Head of caudate nucleus (tissue), 42 donors: ENCODE measurements around the gene RBM34.

ENCODE experiments used
- DNase-seq, 42 donors: peaks; one replicate each; pipeline versions ENCODE4 v3.0.0 to v3.0.0-alpha.2; 2020 to 2021; ENCODE audit warnings: mixed read lengths in 7 of 42
- intact Hi-C: fragments of 100-400 bp; cut with DNase I; formaldehyde crosslinking; loops from one replicate; pipeline ENCODE4 v1.15.0; 2022

RBM34 gene

DNA sequence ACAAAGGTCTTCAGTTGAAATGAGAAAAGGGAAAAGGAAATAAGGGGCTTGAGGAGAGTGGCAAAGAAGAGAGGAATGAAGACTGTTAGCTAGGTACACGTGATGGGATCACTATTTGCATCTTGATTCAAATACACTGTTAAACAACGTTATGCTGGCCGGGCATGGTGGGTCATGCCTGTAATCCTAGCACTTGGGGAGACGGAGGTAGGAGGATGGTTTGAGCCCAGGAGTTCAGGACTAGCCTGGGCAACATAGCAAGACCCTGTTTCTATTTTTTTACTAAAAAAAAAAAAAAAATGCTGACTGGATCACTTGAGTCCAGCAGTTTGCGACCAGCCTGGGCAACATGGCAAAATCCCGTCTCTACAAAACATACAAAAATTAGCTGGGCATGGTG, 2.4 kb downstream of the RBM34 start:
- intact Hi-C loops = no loop called here

DNA sequence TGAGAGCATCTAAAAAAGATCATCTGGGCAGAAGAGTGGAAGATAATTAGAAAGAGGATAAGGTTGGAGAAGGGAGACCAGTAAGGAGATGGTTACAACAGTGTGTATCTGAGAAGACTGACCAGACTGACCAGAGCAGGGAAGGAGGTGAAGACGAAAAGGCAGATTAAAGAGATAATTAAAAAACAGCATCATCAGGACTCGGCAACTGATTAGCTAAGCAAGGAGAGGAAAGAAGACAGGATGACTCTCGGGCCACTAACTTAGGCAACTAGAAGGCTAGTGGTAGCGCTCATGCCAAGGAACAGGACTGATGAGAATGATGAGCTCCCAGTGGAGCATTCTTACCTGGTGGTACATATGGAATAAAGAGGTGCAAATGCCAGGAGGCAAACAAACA, 3.9 kb downstream of the RBM34 start:
- intact Hi-C loops = no loop called here
- no peak for DNase-seq

More for the DNA sequence above, 2.4 kb downstream of the RBM34 start:
- DNase-seq = no peak

DNA sequence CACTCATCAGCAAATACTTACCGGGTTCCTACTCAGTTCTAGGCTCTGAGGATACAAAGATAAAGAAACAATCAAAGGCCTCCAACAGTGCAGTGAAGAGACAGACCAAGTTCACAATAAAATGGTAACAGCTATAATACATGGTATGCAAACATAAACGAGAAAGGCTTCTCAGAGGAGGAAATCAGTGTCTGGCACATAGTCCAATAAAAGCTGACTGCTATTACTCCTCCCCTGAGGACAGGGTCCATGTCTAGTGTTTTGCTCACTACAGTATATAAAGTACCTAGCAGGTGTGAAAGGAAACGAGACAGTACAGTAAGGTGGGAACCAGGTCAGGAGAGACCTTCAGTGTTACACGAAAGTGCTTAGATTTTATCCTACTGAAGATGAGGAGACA, 4.3 kb downstream of the RBM34 start:
- no peak for DNase-seq
- intact Hi-C loops = no loop called here

DNA sequence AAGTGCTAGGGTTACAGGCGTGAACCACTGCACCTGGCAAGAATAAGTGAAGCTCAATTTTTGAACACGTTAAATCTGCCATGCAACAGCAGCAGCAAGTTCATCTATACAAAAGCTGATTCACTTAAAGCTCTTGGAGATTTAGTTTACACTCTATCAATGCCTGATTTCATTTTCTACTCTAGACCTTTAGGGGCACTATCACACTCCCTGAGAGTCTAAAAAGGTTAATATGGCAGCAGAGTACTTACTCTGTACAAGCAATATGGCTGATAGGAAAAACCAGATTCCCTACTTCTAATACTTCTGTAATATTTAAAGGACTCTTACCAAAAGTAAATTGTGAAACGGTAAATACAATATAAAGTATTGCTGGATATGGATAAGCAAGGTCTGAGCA, 4.8 kb downstream of the RBM34 start:
- intact Hi-C loops = no loop called here
- no peak for DNase-seq

DNA sequence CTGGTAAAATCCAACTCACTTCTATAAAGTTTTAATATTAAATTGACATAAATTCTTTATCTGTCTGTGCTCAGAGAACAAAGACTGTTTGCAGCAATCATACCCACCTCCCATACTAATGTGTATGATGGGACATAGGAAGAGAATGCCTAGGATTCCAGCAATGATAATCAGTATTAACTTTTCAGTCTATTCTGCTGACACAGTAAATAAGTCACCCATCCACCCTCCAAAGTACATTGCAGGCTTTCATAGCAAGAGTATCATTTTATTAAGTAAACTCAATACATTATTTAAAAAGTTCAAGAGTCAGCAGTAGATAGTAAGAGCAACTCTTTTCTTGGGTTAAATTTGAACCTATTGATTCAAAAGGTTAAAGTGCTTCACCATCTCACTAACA, 8.8 kb downstream of the RBM34 start:
- intact Hi-C loops = no loop called here
- no peak for DNase-seq

DNA sequence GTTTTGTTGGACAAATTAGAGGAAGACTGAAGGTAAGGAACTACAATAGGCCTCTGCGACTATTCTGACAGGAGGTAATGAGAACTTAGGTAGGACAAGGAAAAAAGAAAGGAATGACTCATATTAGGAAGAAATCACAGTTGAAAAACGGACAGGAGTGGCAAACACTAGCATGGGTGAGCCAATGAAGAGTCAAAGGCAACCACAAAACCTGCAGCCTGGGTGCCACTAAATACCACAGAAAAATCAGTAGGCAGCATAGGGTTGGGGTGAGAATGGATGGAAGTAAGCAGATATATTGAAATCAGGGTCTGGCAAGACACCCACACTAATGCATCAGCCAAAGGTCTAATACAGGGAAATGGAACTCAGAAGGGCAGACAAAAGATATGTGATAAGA, 10.0 kb downstream of the RBM34 start:
- intact Hi-C loops = no loop called here
- no peak for DNase-seq

DNA sequence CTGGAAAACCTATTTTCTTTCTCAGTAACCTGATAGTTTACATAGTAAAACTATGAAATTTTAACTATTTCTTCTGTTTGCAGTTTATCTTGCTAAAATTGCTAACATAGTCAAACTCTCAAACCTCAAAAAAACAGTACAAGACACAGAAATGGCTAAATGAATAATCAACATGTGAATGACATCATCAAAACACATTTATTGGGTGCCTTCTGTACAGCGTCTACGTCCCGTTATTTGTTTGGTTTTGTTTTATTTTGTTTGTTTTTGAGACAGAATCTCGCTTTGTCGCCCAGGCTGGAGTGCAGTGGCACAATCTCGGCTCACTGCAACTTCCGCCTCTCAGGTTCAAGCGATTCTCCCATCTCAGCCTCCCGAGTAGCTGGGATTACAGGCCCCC, 11.2 kb downstream of the RBM34 start:
- intact Hi-C loops = no loop called here
- no peak for DNase-seq

DNA sequence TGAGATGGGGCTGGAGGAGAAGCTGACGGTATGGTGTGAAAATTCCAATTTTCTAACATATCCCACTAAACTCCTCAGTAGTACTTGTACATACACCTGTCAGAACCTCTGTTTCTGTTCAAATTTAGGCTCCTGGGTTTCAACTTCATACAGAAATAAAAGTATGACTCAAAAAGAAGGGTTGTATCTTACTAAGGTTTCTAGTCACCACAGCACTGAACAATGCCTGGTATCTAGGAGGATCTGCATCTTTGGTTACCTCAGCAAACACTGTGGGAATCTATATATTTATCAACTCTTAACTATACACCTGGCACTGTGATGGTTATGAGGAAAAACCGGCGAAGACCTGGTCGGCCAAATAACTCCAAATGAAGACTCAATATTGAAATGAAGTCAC, 13.8 kb downstream of the RBM34 start:
- DNase-seq = peak in 1 of 42 donors; percentile 6
- intact Hi-C loops = no loop called here

DNA sequence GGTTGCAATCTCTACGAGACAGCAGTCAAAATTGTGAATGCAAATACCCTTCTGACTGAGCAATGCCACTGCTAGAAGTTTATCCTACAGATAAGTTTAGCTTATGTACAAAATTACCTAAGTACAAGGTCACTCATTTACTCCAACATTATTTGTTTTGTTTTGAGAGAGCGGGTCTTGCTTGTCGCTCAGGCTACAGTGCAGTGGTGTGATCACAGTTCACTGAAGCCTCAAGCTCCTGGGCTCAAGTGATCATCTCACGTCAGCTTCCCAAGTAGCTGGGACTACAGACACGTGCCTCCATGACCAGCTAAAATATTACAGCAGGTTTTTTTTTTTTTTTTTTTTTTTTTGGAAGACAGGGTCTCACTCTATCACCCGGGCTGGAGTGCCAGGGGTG, 15.4 kb downstream of the RBM34 start:
- intact Hi-C loops = no loop called here
- no peak for DNase-seq

DNA sequence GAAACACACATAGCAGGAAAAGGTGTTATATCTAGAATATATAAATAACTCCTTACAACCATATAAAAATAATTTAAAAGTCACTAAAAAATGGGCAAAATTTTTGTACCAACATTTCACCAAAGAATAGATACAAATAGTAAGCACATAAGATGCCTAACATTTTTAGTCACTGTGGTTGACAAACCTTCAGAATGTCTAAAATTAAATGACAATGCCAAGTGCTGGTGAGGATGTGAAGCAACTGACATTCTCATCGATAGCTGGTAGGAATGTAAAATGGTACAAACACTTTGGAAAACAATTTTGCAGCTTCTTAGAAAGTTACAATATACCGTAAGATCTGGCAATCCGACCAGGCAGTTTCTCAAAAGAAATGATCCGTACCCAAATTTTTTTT, 18.1 kb downstream of the RBM34 start:
- no peak for DNase-seq
- intact Hi-C loops = no loop called here

DNA sequence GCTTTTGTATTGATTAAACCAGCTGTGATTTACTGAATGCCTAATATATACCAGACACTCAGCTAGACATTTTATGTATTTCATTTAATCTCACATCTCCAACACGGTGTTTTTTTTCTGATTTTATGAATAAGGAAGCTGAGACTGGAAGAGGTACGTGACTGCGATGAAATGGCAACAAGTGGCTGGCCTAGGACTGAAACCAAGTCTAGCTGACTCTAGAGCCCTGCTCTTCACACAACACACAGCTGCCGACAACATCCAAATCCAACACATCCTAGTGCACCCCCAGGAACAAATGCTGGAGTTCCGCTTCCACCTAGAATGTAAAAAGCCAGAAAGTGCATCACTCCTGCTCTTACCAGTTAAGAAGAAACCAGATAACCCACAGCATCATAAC, 21.7 kb downstream of the RBM34 start:
- intact Hi-C loops = no loop called here
- no peak for DNase-seq

DNA sequence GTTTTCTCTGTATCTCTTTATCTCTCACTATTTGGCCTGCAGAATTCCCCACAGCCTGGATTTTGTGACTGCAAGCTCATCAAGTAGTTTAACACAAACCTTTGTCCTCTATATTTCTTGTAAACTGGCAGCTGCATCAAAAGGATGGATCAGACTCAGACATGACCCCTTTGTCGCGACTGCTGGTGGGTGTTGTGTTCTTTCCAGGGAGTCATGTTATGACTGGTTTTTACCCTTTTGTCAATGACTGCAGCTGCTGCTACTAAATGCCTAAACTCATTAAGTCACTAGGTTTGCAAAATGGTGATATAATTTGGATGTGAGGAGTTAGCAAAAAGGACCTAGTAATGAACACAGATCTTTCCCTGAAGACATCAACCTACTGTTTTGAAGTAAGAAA, 22.2 kb downstream of the RBM34 start:
- intact Hi-C loops = no loop called here
- no peak for DNase-seq

DNA sequence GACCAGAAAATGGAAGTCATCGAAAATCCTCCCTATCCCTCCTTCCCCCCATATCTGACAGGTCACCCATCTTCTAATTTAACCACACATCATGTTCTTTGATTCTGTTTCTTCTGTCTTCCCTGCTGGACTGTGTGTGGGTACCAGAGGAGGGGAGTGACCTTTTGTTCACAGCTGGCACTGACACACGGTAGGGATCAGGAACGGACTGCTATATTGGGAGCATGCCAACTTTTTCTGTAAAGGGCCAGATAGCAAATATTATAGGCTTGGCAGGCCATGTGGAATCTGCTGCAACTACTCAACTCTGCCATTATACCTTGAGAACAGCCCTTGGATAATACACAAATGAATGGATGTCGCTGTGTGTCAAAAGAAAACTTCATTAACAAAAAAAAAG, 24.9 kb downstream of the RBM34 start:
- no peak for DNase-seq
- intact Hi-C loops = no loop called here

DNA sequence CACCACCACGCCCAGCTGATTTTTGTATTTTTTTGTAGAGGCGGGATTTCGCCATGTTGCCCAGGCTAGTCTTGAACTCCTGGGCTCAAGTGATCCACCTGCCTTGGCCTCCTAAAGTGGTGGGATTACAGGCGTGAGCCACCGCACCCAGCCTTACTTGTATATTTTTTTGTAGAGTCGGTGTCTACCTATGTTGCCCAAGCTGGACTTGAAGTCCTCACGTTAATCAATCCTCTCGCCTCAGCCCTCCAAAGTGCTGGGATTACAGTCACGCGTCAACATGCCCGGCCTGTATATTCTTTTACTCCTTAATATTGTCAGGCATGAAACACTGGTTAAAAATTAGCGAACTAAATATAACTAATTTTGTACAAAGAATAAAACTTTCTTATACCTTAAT, 26.9 kb downstream of the RBM34 start:
- intact Hi-C loops = no loop called here
- DNase-seq = no peak

DNA sequence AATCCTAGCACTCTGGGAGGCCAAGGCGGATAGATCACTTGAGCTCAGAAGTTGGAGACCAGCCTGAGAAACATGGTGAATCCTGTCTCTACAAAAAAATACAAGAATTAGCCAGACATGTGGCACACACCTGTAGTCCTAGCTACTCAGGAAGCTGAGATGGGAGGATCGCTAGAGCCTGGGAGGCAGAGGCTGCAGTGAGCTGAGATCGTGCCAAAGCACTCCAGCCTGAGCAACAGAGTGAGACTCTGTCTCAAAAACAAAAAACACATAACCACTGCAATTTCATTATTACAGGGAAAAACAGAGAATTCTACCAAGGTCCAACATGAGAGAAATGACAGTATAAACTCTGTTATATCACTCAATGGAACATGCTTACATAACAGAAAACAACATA, 28.0 kb downstream of the RBM34 start:
- DNase-seq = no peak
- intact Hi-C loops = no loop called here

DNA sequence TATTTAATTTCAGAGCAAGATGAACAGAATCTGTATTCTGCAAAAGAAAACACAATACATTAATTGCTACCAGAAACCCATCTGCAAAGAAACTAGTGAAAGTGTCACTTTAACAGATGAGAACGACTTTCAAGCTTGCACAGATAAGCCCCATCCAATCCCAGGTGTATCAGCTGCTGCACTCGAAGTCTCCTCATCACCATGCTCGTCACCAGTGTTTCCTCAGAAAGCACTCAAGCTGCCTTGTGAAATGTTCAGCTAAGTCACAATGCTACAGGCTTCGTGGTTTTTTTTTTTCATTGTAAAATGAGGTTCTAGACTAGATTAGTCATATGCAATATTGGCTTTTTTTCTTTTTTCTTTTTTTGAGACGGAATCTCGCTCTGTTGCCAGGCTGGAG, 29.1 kb downstream of the RBM34 start:
- DNase-seq = no peak
- intact Hi-C loops = no loop called here

DNA sequence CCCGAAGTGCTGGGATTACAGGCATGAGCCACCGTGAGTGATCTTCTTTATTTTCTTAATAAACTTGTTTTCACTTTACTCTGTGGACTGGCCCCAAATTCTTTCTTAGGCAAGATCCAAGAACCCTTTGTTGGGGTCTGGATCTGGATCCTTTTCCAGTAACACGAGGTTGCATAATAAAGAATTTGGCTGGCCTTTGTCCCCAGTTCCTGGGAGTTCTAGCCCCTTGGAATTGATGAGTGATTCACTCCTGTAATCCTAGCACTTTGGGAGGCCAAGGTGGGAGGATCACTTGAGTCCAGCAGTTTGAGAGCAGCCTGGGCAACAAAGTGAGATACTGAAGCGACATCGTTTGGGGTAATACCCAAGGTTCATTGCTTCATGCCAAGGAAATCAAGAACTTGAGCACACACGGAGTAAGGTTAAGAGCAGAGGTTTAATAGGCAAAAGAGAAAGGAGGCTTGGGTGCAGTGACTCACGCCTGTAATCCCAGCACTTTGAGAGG, 30.2 kb downstream of the RBM34 start:
- DNase-seq = no peak
- intact Hi-C loops = no loop called here

DNA sequence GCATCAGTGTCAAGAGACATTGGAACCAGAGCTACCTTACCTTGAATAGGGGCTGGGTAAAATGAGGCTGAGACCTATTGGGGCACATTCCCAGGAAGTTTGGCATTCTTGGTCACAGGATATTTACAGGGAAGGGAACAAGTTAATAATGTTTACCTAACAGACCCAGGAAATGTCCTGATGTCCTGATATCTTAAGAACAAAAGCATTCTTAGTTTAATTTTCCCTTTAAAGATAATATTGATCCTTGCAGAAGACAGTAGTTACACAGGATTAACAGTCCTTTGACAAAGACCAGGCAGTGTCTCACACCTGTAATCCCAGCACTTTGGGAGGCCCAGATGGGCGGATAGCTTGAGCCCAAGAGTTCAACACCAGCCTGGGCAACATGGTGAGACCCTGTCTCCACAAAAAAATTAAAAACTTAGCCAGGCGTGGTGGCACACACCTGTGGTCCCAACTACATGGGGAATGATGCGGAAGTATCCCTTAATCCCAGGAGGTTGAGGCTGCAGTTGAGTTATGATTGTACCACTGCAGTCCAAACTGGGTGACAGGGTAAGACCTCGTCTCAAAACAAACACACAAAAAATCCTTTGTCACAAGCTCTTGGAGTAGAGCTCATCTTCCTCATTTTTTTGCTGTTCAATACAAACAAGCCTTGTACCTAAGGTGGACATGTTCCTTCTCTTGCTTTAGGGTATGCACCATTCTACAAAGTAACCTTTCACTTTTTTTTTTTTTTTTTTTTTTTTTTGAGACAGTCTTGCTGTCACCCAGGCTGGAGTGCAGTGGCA, 31.1 kb downstream of the RBM34 start:
- DNase-seq = no peak
- intact Hi-C loops = no loop called here

DNA sequence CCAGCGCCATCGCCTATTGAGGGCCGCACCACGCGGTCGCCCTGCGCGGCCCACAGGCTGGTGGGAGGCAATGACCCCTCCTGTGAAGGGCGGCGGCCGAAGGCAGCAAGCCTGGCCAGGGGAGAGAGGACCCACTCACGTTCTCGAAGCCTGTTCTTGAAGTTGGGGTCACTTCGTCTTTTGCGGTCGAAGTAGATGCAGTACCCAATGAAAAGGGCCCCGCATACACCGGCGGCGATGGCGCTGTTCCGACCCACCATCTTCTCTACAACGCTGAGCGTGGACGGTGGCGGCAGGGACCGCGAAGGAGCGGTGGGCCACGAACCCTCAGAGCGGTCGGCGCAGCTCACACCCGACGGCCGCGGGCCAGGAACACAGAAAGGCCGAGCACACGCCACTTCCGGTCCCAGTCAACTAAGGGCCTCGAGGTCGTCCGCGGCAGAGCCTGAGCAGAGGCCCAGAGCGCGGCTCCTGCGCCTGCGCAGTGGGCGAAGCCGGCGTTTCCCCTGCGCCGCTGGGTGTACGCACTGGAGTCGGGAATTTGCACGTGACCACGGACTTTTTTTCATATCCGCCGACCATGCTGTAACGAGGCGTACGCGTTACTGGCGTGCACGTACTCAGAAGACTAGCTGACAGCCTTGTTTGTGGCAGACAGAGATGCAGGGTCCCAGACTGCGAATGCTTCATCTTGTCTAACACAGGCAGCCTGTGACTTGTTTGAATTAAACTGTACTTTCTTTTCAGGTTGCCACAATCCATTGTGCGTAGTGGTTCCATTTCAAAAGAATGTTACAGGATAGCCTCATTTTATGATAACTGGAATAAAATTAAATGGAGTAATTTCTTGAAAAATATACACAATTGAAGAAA, 32.4 kb downstream of the RBM34 start, which contains the start of gene TOMM20:
Gene TOMM20, minus strand, starts transcription at position 382 of the 873 bp plus-strand sequence. Its CDS starts 122 bp downstream, at position 260.
- peak; percentile 91 to 98 (median 96) for DNase-seq
- intact Hi-C loops = no loop called here

DNA sequence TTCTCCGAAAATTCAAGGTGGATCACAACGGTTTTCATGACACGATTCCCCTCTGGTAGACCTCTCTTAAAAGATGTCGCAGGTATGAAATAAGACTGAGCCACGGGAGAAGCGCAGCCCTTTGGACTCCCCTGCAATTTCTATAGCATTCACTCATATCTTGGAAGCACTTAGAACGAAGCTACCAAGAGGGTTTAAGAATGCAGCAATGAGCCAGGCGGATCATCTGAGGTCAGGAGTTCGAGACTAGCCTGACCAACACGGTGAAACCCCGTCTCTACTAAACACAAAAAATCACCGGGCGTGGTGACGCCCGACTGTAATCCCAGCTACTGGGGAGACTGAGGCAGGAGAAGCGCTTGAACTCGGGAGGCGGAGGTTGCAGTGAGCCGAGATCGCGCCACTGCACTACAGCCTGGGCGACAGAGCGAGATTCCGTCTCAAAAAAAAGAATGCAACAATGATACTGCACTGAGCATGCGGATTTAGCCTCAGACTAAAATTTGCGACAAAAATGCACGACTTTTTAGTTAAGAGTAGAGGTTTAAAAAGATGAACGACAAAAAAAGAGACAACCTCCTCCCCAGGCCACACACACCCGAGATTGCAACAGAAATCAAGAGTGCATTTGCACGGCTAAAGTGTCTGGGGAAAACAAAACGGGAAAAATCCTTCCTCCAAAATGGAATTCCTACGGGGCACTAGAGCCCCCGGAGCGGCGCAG, 33.2 kb downstream of the RBM34 start:
- peak in 4 of 42 donors; percentile 6 to 17 (median 10) for DNase-seq
- intact Hi-C loops = no loop called here
